HG03439 (cell line): Measurements from ENCODE around the gene GP1BA.

Experiments used
- ATAC-seq: cut with Tn5 transposase; IDR thresholded peaks from one replicate; pipeline ENCODE4 v1.9.1; 2021; ENCODE audit warnings: mild to moderate bottlenecking, moderate library complexity; ENCODE audit not compliant: unreplicated experiment

GP1BA gene

DNA sequence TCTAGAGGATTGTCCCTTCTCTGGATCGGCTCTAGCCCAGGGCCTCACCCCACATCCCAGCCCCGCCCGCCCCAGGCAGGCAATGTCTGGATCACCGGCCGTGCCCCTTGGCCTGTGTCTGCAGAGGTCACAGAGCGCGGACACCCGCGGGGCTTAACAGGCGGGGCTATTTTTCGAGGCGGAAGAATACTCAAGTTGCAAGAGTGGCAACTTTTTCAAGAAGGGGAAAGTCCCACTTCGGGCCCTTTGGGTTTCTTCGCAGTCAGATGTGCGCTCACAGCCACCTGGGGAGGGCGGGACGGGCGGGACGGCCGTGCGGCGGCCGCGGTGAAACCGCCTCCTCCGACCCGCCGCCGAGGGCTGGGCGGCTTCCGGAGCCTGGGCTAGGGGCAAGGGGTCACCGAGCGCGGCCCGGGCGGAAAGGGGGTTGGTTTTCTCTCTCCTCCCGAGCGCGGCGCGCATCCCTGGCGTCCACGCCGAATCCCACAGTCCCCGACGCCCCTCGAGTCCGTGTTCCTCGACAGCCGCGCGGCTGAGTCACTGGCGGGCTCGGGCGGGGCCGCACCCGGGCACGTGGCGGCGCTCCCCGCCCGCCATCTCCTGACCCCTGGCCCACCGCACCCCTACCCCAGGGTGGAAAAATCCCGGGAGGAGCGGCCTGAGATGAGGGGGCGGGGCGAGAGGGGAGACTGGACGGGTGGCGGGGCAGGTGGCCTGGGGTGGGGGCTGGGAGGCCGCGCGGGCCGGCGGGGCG, 17.4 kb downstream of the GP1BA start:
- ATAC-seq, result peak; percentile 35

DNA sequence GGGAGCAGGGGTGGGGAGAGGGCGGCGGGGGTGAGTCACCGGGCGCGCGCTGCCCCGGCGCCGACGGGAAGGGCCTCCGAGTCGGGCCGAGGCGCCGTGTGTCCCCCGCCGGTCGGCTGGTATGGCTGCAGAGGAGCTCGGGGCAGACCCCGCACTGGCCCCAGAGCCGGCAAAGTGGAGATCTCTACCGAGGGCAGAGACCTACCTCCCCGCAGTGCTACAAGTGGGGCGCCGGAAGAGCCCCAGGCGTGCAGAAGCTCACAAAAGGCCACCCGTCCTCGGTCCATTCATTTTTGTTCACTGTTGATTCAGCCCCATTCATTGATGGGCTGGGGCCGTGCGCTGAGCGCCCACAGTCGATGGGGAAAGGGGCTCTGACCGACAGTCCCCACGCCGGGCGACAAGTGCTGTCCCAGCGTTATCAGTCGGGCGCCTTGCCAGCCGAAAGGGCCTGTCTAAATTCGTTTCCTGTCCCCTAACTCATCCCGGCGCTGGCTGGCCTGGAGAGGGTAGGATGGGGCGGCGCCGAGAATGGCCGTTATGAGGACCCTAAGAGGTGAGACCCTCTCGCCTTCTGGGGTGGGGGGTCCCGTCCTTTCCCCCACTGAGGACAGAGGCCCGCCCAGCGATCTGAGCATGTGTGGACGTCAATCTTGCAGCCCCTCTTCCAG, 18.1 kb downstream of the GP1BA start:
- peak; percentile 7 for ATAC-seq

DNA sequence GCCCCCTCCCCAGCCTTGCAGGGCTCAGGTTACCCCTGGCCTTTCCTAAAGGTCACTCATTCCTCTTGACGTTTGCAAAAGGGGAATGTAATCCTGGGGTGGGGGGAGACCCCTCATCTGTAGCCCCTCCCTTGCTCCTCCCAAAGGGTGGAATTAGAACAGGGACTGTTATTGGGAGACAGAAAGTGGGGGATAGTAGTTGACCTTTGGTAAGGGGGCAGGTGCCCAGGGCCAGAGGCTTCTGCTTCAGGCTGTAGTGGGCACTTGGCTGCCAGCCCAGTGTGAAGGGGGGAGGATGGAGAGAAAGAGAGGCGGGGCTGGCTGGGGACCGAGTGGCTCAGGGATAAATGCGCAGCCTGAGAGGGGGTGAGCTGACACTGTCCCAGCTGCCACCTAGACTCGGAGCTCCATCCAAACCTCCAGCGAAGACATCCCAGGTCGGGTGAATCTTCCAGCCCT, 18.7 kb downstream of the GP1BA start, which contains the start of gene ENO3:
Gene ENO3 (plus strand): TSS at position 374 of the 459 bp plus-strand sequence. CDS start 711 bp downstream, outside the sequence.
- no peak for ATAC-seq

DNA sequence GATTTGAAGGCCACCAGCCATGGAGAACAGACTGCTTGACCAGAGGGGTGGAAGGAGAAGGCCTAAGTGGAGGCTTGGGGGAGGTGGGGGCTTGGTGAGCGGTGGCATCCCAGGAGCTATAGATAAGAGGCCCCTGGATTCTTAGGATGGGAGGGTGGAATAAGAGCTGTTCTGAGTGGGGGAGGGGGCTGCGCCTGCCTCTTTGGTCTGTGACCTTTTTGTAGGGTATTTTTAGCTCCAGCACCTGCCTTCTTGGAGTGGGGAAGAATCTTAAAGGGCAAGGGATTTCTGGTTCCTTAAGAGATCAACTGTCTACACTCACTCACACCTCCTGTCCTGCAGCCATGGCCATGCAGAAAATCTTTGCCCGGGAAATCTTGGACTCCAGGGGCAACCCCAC, 19.4 kb downstream of the GP1BA start:
- no peak for ATAC-seq

DNA sequence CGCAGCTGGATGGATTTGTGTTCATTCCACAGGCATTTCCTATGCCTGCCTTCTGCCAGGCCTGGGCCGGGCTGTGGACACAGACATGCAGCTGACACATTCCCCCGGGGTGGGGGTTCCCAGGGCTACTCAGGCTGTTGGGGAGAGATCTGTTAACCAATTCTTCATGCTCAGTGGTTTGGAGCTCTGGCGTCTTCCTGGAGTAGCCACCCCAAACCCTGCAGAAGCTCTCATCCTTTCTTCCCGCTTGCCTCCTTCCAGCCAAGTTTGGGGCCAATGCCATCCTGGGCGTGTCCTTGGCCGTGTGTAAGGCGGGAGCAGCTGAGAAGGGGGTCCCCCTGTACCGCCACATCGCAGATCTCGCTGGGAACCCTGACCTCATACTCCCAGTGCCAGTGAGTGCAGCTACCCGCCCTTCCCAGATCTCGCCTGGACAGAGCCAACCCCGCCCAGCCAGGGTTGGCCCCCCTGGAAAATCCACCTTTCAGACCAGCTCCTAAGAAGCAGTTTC, 21.4 kb downstream of the GP1BA start:
- no peak for ATAC-seq

DNA sequence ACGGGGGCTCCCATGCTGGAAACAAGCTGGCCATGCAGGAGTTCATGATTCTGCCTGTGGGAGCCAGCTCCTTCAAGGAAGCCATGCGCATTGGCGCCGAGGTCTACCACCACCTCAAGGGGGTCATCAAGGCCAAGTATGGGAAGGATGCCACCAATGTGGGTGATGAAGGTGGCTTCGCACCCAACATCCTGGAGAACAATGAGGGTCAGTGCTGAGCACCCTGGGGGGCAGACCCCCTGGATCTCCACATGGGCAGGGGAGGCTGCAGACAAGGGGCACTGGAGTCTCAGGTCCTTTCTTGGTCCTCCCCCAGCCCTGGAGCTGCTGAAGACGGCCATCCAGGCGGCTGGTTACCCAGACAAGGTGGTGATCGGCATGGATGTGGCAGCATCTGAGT, 23.0 kb downstream of the GP1BA start:
- no peak for ATAC-seq

DNA sequence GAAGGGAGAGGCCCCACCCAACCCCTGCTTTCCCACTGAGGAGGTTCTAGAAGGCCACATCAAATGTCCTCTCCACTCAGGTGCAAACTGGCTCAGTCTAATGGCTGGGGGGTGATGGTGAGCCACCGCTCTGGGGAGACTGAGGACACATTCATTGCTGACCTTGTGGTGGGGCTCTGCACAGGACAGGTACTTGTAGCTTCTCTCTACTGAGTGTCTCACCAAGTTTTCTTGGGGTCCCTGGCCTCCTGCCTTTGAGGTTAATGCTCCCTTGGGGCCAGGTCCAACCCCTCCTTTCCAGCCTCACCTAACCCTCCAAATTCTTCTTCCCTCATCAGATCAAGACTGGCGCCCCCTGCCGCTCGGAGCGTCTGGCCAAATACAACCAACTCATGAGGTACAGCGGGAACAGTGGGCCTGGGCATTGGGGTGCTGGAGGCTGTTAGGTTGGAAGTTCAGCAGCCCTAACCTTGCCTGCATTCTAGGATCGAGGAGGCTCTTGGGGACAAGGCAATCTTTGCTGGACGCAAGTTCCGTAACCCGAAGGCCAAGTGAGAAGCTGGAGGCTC, 24.5 kb downstream of the GP1BA start:
- ATAC-seq, result no peak

DNA sequence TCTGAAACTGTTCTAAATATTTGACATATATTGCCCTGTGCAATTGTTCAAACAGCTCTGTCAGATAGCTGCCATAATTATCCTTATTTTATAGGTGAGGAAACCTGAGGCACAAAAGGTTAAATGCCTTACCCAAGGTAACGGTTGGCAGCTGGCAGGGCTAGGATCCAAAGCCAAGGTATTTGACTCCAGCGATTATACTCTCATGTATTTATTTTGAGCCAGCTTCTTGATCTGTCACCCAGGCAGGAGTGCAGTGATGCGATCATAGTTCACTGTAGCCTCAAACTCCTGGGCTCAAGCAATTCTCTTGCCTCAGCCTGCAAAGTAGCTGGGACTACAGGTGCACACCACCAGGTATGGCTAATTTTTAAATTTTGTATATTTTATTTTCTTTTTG, 26.0 kb downstream of the GP1BA start:
- ATAC-seq, result no peak

DNA sequence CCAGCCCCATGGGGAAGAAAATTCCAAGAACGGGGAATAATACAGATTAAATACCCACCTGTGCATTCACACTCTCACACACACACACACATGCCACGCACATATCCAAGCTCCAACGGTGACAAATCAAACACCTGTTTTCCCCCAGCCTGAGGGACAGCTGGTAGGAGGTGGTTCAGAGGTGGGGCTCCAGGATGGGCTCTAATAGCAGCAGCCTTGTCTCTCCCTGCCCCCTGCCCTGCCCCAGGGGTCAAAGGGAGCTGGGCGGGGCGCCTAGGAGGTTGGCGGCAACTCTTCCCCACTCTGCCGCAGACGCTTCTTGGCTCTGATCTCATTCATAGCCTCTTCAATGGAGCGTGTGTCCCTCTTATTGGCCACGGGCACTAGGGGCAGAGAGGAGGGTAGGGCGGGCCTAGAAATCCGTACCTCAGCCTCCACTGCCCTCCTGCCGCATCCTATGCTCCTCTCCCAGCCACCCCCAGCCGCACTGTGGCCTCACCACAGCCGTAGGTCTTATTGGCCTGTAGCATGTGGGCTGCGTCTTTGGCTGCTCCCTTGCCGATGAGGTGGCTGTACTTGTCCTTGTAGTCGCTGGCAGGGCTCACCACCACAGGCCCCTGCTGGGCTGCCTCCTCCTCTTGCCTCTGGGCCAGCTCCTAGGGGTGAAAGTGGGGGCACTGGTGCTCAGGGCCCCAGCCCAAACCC, 27.3 kb downstream of the GP1BA start:
- no peak for ATAC-seq

DNA sequence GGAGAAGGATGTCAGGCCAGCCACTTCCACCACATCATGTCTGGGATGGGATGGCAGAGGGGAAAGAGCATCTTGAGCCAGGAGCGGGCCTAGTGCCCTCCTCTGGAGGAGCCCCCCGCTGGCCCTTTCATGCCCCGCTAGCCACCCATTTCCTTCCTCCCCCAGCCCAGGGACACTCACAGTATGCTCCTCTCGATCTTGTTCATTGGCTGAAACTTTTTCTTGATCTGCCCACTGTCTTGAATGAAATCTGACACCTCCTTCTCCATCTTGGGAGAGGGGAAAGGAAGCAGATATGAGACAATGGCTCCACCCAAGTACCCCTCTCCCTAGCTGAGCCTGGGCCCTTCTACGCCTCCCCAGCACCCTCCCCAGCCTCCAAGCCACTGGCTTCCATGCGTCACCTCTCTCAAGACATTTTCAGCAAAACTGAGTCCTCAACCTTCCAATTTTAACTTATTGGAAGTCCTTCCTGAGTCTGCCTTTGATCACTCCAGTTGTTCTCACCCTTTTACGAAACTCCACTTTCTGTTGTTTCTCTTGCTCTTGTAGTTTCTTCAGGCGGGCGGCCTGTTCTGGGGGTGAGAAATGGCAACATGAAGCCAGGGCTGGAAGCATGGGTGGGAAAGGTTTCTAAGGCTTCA, 28.3 kb downstream of the GP1BA start:
- ATAC-seq, result no peak

DNA sequence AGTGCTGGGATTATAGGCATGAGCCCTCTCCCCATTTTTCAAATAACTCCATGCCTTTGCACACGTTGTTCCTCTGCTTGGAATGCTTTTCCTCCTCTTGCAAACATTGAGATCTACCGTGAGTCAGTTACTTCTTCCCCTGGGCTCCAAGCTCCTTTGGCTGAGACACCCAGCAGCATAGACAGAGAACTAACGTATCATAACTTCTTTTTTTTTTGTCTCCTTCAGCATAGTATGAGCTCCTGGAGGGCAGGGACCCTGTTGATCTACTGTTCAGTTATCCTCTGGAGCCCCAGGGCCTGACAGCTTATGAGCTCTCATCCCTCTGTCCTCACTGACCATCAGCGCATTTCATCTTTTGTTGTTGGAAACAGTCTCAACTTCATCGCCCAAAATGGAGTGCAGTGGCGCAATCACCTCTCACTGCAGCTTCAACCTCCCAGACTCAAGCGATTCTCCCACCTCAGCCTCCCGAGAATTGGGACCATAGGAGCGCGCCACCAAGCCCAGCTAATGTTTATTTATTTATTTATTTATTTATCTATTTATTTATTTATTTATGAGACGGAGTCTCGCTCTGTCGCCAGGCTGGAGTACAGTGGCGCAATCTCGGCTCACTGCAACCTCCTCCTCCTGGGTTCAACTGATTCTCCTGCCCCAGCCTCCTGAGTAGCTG, 33.4 kb downstream of the GP1BA start:
- ATAC-seq, result no peak

DNA sequence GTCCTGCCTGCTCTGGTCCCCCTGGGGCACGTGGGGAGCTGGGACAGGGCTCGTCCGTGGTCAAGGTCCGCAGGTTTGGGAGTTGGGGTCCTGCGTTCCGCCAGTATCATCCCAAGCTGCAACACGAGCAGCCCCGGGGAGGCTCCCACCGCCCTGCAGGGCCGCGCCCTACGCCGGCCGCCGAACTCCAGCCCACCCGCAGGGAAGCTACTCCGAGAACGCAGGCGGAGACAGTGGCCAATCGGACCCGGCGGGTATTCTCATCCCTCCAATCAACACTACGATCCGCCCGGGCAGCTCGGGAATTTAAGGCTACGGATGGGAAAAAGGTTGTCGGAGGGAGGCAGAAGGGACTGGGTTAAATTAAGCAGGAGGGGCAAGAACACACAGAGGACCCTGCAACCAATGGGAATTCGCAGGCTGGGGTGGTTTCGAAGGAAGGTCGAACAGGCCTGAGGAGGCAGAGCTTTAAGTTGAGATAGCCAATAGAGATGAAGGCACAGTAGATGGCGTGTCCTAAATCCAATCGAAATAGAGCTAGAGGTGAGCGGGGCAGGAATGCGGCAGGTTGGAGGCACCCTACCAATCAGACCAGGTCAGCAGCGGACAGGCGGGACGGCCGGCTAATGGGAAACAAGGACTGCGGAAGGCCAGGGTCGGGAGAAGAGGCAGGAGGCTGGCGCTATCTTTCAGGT, 34.9 kb downstream of the GP1BA start:
- peak; percentile 82 for ATAC-seq

DNA sequence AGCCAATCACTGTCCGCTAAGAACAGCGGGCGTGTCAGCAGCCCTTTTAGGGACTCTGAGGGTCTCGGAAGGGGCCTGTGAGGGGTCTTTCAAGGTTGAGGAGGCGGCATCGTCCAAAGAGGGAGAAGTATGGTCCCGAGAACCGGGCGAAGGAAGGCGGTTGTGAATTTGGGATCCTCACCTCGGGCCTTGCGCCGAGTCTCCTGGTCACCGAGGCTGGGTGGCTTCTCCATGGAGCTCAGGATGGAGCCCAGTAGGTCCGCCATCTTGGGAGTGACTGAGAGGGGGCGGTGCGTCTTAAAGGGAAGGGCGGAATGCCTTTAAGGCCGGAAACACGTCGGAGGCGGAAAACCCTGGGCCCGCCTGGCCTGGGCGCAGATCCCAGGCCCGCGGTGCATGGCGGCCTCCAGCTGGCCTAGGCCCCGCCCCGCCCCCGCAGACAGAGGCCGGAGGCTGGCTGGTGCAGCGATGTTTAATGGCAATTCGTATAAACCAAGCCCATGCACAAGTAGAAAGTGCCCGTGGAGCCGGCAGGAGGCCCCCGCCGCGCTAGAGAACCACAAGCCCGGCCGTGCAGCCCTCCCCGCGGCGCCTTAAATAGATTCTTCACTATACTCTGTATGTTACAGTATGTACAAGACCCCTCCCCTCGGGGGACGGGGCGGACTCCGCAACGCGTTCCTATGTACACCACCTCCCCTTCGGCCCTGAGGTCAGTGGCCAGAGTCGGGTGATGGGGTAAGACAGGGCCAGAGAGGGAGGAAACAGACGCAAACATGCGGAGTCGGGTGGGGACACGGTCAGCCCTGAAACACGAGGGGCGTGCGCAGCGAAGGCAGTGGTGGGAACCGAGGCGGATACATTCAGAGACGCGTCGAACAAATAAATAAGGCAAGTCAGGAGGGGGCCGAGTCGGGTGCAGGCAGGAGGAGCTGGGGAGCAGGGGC, 35.7 kb downstream of the GP1BA start, which contains the start of gene SPAG7:
Gene SPAG7 (minus strand): TSS at position 279 of the 947 bp plus-strand sequence. CDS start 13 bp downstream, at position 266.
- ATAC-seq, result peak; percentile 68

DNA sequence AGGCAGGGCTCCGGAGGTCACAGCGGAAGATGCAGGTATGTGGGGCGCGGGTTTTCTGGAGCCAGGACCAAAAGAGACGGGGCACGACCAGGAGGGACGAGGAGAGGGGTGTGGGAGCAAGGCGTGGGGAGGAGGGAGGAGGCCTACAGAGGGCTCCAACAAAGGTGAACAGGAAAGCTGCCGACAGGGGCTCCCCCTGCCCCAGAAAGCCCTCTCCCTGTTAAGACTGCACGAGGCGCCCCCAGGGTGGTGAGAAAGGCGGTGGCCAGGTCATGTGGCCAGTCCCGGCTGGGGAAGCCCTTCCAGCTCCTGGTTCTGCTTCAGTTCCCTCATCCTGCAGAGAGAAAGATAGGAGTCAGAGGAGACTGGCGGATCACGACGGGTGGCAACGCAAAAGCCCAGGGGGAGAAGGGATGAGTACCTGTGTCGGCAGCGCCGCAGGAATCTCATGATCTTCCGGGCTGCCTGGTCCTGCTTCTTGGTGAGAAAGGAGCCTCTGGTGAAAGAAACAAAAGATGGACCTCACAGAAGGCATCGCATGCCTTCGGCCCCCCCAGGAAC, 36.5 kb downstream of the GP1BA start:
- ATAC-seq, result no peak

DNA sequence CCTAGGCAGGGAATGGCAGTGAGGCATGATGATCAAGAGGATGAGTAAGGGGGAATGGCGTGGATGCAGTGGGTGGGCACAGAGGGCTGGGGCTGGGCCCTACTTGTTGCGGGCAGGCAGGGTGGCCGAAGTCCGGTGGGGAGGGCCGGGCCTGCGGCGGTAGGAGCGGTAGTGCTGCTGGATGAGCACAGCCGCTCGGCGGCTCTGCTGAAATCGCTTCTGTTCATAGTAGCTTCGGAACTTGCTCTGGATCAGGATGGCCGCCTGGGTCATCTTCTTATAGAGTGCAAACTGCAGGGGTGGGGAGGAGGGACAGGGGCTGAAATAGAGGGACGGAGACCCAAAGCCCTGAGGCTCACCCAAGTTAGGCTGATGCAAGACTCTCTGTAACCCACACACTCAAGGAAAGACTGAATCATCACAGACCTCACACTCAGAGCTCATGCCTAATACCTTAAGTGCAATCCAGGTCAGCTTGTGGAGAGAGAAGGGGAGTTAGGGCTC, 37.0 kb downstream of the GP1BA start:
- no peak for ATAC-seq

DNA sequence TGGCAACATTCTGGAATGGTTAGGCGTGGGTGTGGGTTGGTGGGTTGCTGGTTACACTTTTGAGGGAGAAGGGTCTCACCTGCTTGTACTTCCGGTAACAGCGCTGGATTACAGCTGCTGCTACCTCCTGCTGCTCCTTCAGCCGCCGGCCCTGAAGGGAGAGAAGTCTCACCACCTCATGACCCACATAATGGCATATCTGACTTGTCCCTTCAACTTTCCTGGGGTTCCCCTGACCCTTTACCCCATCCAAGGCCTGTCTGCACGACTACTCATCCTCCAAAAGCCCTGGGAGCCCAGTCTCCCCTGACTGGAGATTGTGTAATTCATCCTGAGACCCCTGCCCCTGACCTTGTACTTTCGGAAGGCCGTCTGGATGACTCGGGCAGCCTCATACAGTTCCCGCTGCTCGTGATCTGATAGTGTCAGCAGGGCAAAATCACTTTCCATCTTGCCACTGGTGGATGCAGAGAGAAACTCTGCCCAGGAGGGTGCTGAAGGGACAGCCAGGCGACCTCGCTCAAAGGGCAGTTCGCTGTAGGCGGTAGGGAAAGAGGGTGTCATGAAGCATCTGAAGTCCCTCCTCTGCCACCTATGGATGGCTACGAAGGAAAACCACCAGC, 37.6 kb downstream of the GP1BA start:
- no peak for ATAC-seq

DNA sequence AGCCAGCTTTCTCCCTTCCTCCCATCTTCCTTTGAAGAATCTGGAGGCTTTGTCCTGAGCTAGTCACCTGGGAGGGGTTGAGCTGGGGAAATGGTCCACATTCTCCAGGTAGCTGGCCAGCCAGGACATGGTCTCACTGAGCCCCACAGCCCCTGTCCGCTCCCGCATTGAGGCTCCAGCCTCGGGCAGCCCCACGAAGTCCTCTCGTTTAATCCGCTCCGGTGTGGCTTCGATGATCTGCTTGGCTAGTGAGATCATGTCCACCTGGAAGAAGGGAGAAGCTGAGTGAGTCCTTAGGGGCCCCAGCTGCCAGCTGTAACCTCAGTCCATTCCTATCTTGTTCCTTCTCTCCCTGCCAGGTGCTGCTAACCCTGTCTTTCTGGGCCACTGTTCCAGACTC, 38.2 kb downstream of the GP1BA start:
- ATAC-seq, result no peak
